Panc1 (cell line): ENCODE data around the gene RIT2.

Source experiments
- CTCF ChIP-seq: fragments of 450-650 bp; IDR thresholded peaks from 2 replicates; pipeline ENCODE4 v1.5.1; 2017; ENCODE audit warnings: mild to moderate bottlenecking
- POLR2AphosphoS5 ChIP-seq: IDR thresholded peaks from 2 replicates; pipeline ENCODE4 v1.6.1; 2012; ENCODE audit warnings: mild to moderate bottlenecking, low read depth, low read length, moderate library complexity
- REST ChIP-seq, 2 experiments: IDR thresholded peaks; 2 replicates each; pipeline ENCODE4 v1.6.1; 2011 to 2012; ENCODE audit warnings: low read depth in 2 of 2, control low read depth in 1 of 2, low read length in 1 of 2, mild to moderate bottlenecking in 1 of 2, moderate library complexity in 1 of 2; ENCODE audit not compliant: insufficient read depth in 1 of 2

GRCh38 chr18:43022874-43023273 lies 92.6 kb downstream of the RIT2 start:
- no peak for TF ChIP-seq POLR2AphosphoS5
- no peak for TF ChIP-seq REST (IDR thresholded peaks at IDR 0.05; ENCODE audit: insufficient read depth in 1 of 2, low read depth in 2 of 2, low read length in 1 of 2)
- TF ChIP-seq CTCF, result no peak
